T47D (cell line): ENCODE measurements around the gene EXOC3L4.
"Not testable (repeated sequence)": the region's sequence is repeated elsewhere in the genome, so short reads cannot be mapped to it uniquely, and the experiment has no call there.

ENCODE experiments used
- DNase-seq, 2 experiments: peaks; one replicate each; pipeline versions ENCODE4 v3.0.0 to v3.0.0-alpha.2; 2011 to 2012; ENCODE audit warnings: low read depth in 1 of 2, low spot score in 1 of 2
- JUND ChIP-seq: IDR thresholded peaks from 2 replicates; pipeline ENCODE4 v1.6.1; 2012; ENCODE audit warnings: low read depth
- in situ Hi-C: cut with HindIII; loops from 2 replicates; pipeline ENCODE4 v1.10.0; 2016; ENCODE audit warnings: low sequenced_read_pairs, low pct_unique_long_range_greater_than_20kb

Gene EXOC3L4

DNA sequence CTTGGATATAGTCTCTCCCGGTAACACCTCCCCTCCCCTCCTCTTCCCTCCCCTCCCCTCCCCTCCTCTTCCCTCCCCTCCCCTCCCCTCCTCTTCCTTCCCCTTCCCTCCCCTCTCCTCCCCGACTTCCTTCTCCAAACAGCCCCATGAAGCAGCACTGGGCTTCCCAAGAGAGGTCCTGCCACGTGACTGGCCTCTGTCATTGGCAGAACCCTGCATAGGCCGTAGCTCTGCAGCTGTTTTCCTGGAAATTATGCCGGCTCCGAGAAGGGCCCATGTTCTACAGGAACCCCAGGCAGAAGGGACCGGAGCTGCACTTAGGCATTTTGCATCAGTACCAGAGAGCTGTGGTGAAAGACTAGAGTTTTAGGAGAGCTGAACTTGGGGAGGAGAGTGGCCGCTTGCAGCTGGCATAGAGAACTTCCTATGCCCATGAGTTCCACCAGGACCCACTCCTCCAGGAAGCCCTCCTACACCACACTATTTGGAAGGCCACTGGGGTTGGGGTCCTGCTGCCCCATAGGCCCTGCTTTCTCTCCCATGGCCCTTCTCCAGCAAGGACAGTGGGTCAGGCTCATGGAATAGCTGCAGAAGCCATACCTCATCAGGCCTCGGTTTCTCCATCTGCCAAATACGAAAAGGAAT is 23.6 kb downstream of the EXOC3L4 start:
- in situ Hi-C loops = no loop called here
- no peak for DNase-seq
- no peak for TF ChIP-seq JUND

DNA sequence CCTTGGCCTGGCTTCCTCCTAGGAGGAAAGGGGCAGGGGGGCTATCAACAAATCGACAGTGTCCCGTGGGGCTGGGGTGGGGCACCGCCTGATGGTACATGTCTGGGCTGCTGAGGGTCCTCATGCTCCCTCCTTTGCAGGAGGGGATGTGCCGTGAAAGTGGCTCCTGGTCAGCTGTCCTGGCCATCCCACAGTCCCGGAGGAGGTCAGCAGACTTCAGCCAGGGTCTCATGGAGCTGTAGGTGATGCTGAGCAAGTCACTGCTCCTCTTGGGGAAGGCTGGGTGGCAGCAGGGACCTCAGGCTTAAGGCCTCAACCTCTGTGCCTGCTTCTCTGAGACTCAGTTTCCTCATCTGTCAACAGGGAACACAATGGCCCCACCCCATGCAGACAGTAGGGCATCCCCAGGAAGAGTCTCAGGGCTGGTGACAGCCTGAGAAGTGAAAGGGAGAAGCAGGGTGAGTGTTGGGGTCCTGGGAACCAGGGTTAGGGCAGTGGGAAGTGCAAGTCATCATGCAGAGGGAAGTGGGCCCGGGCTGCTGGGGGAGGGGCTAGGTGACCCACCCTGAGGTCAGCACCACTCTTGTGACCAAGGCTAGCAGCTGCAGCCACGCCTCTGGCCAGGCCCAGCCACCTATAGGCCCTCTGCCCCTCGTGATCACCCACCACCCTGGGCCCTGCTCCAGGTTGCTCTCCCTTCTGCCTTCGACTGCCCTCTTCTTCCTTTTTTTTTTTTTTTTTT is 24.3 kb downstream of the EXOC3L4 start:
- no peak for TF ChIP-seq JUND
- DNase-seq = no peak
- in situ Hi-C loops = no loop called here

DNA sequence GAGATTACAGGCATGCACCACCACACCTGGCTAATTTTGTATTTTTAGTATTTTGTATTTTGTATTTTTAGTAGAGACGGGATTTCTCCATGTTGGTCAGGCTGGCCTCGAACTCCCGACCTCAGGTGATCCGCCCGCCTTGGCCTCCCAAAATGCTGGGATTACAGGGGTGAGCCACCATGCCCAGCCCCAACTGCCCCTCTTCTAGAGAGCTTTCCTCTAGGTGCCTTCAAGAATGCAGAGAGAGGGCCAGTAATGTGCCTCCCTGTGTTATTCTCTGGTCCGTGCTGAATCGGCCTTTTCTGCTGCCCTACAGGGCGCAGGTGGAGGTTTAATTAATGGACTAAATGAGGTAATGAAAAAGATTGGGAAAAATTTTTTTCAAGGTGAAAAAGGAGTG is 25.0 kb downstream of the EXOC3L4 start:
- in situ Hi-C loops = not testable (repeated sequence)

GRCh38 chr14:103121121-103121845 is 26.8 kb downstream of the EXOC3L4 start:
- no peak for DNase-seq
- in situ Hi-C loops = no loop called here
- no peak for TF ChIP-seq JUND

More for the DNA sequence above, 25.0 kb downstream of the EXOC3L4 start:
- DNase-seq = not testable (repeated sequence)

DNA sequence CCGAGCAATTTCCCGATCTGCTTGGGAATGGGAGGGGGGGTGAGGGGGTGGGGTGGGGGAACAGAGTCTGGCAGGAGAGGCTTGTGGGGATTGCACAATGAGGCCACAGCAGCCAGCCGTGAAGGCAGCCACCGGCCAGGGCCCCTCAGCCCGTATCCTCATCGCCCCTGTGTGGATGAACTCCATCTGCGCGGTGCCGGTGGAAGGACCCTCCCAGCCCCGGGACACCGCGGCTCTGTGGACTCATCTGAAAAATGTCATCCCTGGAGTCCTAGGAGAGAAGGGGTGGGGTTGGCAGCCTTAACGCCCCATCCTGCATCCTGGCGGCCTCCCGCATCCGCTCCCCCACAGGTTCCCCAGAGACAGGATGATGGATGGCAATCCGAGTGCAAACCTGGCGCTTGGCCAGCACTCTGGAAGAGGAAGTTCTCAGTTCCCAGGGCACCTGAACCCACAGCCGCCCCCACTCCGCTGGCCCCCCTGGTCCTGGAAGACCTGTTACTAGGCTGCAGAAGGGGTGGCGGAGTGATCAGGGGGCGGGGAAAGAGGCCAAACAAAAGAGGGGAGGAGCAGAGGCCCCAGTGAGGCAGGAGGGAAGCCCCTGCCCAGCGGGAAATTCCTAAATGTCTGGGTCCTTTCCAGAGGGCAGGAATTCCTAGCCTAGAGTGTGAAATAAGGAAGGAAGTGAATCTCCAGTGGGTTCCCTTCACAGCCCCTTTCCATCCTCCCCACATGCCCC is 27.5 kb downstream of the EXOC3L4 start:
- TF ChIP-seq JUND = no peak
- DNase-seq = peak in 1 of 2 experiments; percentile 73
- in situ Hi-C loops = no loop called here

- in situ Hi-C loops = no loop called here
- TF ChIP-seq JUND = no peak
Measured at GRCh38 chr14:103122585-103122946, 28.0 kb downstream of the EXOC3L4 start.

DNA sequence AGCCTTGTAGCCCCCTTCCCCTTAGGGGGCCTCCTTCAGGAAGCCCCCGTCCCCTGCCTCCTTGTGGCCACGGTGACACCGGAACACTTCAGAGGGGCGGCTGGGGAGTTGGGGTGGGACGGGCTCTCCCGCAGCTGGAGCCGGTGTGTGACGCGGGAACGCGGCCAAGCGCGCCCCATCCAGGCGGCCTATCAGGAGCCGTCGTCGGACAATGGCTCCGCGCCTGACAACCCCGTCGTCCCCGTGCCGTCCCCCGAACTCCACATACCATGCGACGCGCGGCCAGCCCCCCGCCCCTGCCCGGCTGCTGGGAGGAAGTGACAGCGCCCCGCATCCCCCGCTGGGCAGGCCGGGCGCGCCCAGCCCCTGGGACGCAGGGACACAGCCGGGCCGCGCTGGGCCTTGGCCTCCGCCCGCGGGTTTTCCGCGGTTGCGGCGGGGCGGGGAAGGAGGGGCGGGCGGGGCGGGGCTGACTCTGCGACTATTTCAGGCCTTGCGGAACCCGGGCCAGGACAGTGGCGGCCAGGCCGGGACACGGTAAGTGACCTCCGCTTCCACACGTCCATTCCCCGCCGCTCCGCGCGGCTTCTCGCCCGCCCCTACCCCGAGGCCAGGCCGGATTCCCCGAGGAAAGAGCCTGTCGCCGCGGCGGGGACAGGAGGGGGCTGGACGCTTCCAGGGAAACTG is 28.6 kb downstream of the EXOC3L4 start, which contains the start of gene TNFAIP2:
Gene TNFAIP2, plus strand, starts transcription at position 515 of the 687 bp plus-strand sequence. CDS start 2,997 bp downstream, outside the sequence.
- in situ Hi-C loops = no loop called here
- DNase-seq = peak in 1 of 2 experiments; percentile 75
- no peak for TF ChIP-seq JUND

More at GRCh38 chr14:103122585-103122946, 28.0 kb downstream of the EXOC3L4 start:
- no peak for DNase-seq

DNA sequence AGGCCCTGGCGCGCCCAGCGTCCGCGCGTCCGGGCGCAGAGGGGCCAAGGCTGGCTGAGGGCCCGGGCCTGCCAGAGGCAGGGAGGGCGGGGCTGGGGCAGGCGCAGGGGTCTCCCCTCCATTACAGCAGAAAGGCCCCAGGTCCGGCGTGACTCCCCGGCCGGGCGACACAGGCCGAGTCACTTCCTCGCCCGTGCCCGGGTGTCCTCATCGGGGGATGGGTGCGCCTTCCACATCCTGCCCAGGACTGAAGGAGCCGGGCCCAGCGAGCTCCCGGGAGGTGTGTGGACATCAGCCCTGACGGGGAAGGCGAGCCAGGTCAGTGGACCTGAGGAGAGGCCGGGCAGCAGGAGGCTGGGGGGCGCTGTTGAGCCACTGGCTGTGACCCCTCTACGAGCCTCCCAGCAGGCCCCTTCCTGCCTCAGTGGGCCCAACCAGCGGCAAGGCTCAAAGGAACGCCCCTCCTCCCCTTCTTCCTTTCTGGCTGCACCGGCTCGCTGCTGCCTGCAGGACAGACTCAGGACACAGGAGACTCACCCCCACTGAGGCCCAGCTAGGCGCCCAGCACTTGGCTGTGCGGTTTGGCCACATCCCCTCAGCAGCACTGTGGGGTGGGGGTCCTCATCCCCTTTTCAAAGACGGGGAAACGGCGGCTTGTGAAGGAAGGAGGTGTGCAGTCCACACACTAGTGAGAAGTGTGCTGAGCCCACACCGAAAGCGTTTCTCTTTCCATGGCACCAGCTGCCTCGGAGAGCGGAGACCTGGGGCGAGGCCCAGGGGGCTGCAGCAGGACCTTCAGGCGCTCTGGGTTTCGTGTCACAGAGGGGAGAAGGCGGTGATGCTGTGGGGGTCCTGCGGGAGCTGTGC is 29.3 kb downstream of the EXOC3L4 start:
- TF ChIP-seq JUND = no peak
- DNase-seq = peak; percentile 57 to 92
- in situ Hi-C loops = no loop called here

- no peak for DNase-seq
- in situ Hi-C loops = no loop called here
- TF ChIP-seq JUND = no peak
Measured at GRCh38 chr14:103124501-103125001, 30.0 kb downstream of the EXOC3L4 start.

GRCh38 chr14:103125098-103126070 is 30.9 kb downstream of the EXOC3L4 start:
- DNase-seq = no peak
- in situ Hi-C loops = no loop called here
- TF ChIP-seq JUND = no peak
